GM12878 (cell line): ENCODE measurements around the gene IL6R. TPM values are rescaled to one million over a fixed set of nuclear protein-coding genes. Genes with fewer than 3 reads are reported as not detected.

Source experiments
- CUX1 ChIP-seq: IDR thresholded peaks from 2 replicates; pipeline ENCODE4 v1.6.1; 2012; ENCODE audit warnings: improper control_type of control experiment, low read depth, low read length; ENCODE audit not compliant: insufficient replicate concordance
- DPF2 ChIP-seq: fragments of 450-650 bp; IDR thresholded peaks from 2 replicates; pipeline ENCODE4 v1.6.1; 2017; ENCODE audit warnings: mild to moderate bottlenecking
- EED ChIP-seq: sonication (generic); IDR thresholded peaks from 2 replicates; pipeline ENCODE4 v1.6.1; 2016; ENCODE audit warnings: antibody characterized with exemption, low read depth
- EGR1 ChIP-seq, 2 experiments: IDR thresholded peaks; 1 replicate in 1 of 2; 2 replicates in 1 of 2; pipeline ENCODE4 v1.6.1; 2011 to 2012; ENCODE audit warnings: low read depth in 2 of 2, low read length in 2 of 2, borderline replicate concordance in 1 of 2, mild to moderate bottlenecking in 1 of 2, moderate library complexity in 1 of 2
- EP300 ChIP-seq, 2 experiments: fragments of 150-350 bp in 1 of 2; IDR thresholded peaks; 2 replicates each; pipeline ENCODE4 v1.6.1; 2011 to 2012; ENCODE audit warnings: low read depth in 2 of 2, low read length in 2 of 2, borderline replicate concordance in 1 of 2, improper control_type of control experiment in 1 of 2, inconsistent platforms in 1 of 2; ENCODE audit not compliant: control insufficient read depth in 1 of 2
- HDAC6 ChIP-seq: fragments of 200-600 bp; sonication (generic); IDR thresholded peaks from one replicate; pipeline ENCODE4 v1.8.0; 2017; ENCODE audit warnings: antibody characterized with exemption; ENCODE audit not compliant: unreplicated experiment
- JUNB ChIP-seq: IDR thresholded peaks from 2 replicates; pipeline ENCODE4 v1.6.1; 2016; ENCODE audit warnings: antibody characterized with exemption, mild to moderate bottlenecking
- JUND ChIP-seq: IDR thresholded peaks from 2 replicates; pipeline ENCODE4 v1.6.1; 2012; ENCODE audit warnings: low read depth, mild to moderate bottlenecking, low read length, improper control_type of control experiment, moderate library complexity
- RELB ChIP-seq: fragments of 450-650 bp; IDR thresholded peaks from 2 replicates; pipeline ENCODE4 v1.6.1; 2017; ENCODE audit warnings: low read depth, mild to moderate bottlenecking, moderate library complexity
- SIN3A ChIP-seq: IDR thresholded peaks from 2 replicates; pipeline ENCODE4 v1.6.1; 2012; ENCODE audit warnings: low read depth, low read length, improper control_type of control experiment
- SMARCA5 ChIP-seq: fragments of 450-650 bp; IDR thresholded peaks from 2 replicates; pipeline ENCODE4 v1.6.1; 2017; ENCODE audit warnings: mild to moderate bottlenecking
- SPI1 ChIP-seq: IDR thresholded peaks from 2 replicates; pipeline ENCODE4 v1.6.1; 2011; ENCODE audit warnings: low read depth, mild to moderate bottlenecking, low read length, moderate library complexity, borderline replicate concordance; ENCODE audit not compliant: insufficient read depth
- TARDBP ChIP-seq: IDR thresholded peaks from 2 replicates; pipeline ENCODE4 v1.6.1; 2016; ENCODE audit warnings: borderline replicate concordance
- USF2 ChIP-seq: IDR thresholded peaks from 2 replicates; pipeline ENCODE4 v1.6.1; 2011; ENCODE audit warnings: low read depth, low read length, improper control_type of control experiment, borderline replicate concordance
- polyA plus RNA-seq, 11 experiments: library from polyadenylated mRNA; depleted of rRNA in 4 of 11; unstranded in 6 of 11; stranded (reverse) in 5 of 11; fragments of >200 nt; fragmentation: Nextera tagmentation in 4 of 11; fragmentation: Illumina TruSeq in 1 of 11; extraction: Ambion mirVana in 4 of 11; extraction: Trizol in 1 of 11; gene quantifications; 1 replicate in 1 of 11; 2 replicates in 10 of 11; pipeline versions ENCODE4 v1.2.1 to v1.2.3, GENCODE V29; 2011 to 2016; ENCODE audit warnings: inconsistent platforms in 2 of 11, missing spikeins in 2 of 11, low read depth in 1 of 11
- total RNA-seq, 4 experiments: library from RNA; depleted of rRNA in 3 of 4; stranded (reverse); fragments of >200 nt in 3 of 4; fragmentation: Illumina TruSeq in 1 of 4; extraction: Trizol in 1 of 4; gene quantifications; 2 replicates each; pipeline versions ENCODE4 v1.2.1 to v1.2.3, GENCODE V29; 2013 to 2021
- TF ChIP-seq, protein P1 (sequence below): fragments of 450-650 bp; conservative IDR thresholded peaks from 2 replicates; pipeline ENCODE4 v1.6.1; 2017; ENCODE audit warnings: mild to moderate bottlenecking, moderate library complexity

IL6R gene
- total and polyA plus RNA-seq, 10 of the 15 experiments (the other 5 are each of a cell fraction or from before 2014, with no cell fraction given), result 1.9 to 43.4 (median 17.5) TPM

DNA sequence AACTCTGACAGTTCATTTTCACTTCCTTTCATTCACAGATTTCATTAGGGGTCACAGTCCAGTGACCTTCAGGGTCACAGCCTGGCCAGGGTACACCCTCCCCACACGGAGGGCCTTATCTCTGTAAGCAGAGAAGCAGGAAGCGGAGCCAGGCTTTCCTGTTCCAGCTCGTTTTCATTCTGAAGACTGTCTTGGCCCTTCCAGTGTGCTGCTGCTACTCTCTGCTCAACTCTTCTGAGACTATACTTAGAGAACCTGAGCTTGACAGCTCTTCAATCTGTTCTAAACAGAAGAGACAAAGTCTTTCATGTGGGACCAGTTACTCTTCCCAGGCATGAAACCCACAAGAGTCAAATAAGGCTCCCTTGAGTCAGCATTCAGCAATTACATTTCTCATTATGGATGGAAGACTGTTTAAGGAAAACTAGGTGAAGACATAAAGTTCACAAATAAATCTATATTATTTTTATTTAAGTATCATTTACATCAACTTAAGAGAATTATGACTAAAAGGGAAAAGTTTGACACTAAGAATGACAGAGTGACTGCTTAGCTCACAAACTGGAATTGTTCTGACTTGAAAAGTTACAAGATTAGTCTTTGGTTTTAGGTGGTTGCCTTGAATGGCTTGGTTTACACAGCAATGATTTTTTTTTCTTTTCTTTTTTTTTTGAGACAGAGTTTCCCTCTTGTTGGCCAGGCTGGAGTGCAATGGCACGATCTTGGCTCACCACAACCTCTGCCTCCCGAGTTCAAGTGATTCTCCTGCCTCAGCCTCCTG, 92.1 kb downstream of the IL6R start (continued):
- peak; percentile 42 for TF ChIP-seq DPF2
- peak; percentile 70; the same call in 1 of the 2 replicates for TF ChIP-seq SPI1
- no peak for TF ChIP-seq TARDBP
- no peak for TF ChIP-seq USF2
- TF ChIP-seq EGR1 (IDR thresholded peaks at IDR 0.05; ENCODE audit: borderline replicate concordance in 1 of 2, low read depth in 2 of 2, low read length in 2 of 2), result no peak
- TF ChIP-seq SMARCA5, result 0 out of 2 replicates have a peak, but pooled peaks have one; percentile 44
- peak; percentile 73 for TF ChIP-seq JUNB
- TF ChIP-seq JUND, result no peak
- no peak for TF ChIP-seq CUX1
- no peak for TF ChIP-seq HDAC6
- TF ChIP-seq, protein P1, sequence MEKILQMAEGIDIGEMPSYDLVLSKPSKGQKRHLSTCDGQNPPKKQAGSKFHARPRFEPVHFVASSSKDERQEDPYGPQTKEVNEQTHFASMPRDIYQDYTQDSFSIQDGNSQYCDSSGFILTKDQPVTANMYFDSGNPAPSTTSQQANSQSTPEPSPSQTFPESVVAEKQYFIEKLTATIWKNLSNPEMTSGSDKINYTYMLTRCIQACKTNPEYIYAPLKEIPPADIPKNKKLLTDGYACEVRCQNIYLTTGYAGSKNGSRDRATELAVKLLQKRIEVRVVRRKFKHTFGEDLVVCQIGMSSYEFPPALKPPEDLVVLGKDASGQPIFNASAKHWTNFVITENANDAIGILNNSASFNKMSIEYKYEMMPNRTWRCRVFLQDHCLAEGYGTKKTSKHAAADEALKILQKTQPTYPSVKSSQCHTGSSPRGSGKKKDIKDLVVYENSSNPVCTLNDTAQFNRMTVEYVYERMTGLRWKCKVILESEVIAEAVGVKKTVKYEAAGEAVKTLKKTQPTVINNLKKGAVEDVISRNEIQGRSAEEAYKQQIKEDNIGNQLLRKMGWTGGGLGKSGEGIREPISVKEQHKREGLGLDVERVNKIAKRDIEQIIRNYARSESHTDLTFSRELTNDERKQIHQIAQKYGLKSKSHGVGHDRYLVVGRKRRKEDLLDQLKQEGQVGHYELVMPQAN, result no peak
- TF ChIP-seq SIN3A, result no peak
- no peak for TF ChIP-seq EP300 (IDR thresholded peaks at IDR 0.05; ENCODE audit: borderline replicate concordance in 1 of 2, control insufficient read depth in 1 of 2, low read depth in 2 of 2, low read length in 2 of 2)
- TF ChIP-seq RELB, result no peak
- peak; percentile 78 for TF ChIP-seq EED
